Activated T-cell treated with anti-CD3 and anti-CD28 coated beads, Interleukin-2, amount 50 U/mL, for 4 hours (primary cell): ENCODE data around the gene LIN54. TPM values are rescaled to one million over a fixed set of nuclear protein-coding genes. Genes with fewer than 3 reads are reported as not detected.
"Not testable (repeated sequence)": the region's sequence is repeated elsewhere in the genome, so short reads cannot be mapped to it uniquely, and the experiment has no call there.

ENCODE experiments used
- ATAC-seq, 2 donors: fragments of 200-7000 bp; cut with Tn5 transposase; one replicate each; pipeline ENCODE4 v1.10.0; 2021
- DNase-seq: peaks from one replicate; pipeline ENCODE4 v3.0.0-alpha.2; 2020
- H3K27me3 Mint-ChIP-seq: one replicate; pipeline ENCODE4 v1.8.0; 2021; ENCODE audit warnings: low read depth, mixed read lengths
- H3K36me3 Mint-ChIP-seq: one replicate; pipeline ENCODE4 v1.8.0; 2022; ENCODE audit warnings: mixed read lengths; ENCODE audit not compliant: insufficient read depth
- H3K4me1 Mint-ChIP-seq: one replicate; pipeline ENCODE4 v1.8.0; 2021; ENCODE audit warnings: low read depth, mixed read lengths
- H3K4me3 Mint-ChIP-seq: one replicate; pipeline ENCODE4 v1.8.0; 2021; ENCODE audit warnings: mild to moderate bottlenecking, moderate library complexity, mixed read lengths
- H3K9me3 Mint-ChIP-seq: one replicate; pipeline ENCODE4 v1.8.0; 2021; ENCODE audit warnings: mixed read lengths
- total RNA-seq, 3 donors: library from RNA; stranded (reverse); gene quantifications; one replicate each; pipeline ENCODE4 v1.2.1, GENCODE V29; 2021

LIN54 gene
- total RNA-seq, 3 donors from 2014 or later: 14.7 to 15.3 (median 14.8) TPM

DNA sequence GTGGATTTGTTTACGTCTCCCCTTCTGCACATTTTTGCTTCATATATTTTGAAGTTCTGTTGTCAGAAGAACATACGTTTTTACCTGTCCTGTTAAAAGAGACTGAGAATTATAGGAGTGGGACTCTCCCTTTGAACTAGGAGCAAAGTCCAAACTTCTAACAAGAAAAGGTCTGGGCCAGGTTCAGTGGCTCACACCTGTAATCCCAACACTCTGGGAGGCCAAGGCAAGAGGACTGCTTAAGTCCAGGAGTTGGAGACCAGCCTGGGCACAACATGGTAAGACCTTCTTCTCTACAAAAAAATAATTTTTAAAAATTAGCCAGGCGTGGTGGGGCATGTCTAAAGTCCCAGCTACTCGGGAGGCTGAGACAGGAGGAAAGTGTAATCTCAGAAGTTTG lies 15.8 kb downstream of the LIN54 start:
- DNase-seq (no peak), ATAC-seq (no peak)
- H3K4me1 Mint-ChIP-seq: peaks cover 13% of the 10 kb centered on the region
- no peaks in the 10 kb centered on the region for H3K27me3 Mint-ChIP-seq
- no peak overlapping the region for H3K4me3 Mint-ChIP-seq
- peaks cover 3% of the 10 kb centered on the region for H3K36me3 Mint-ChIP-seq
- H3K9me3 Mint-ChIP-seq: no peaks in the 10 kb centered on the region

DNA sequence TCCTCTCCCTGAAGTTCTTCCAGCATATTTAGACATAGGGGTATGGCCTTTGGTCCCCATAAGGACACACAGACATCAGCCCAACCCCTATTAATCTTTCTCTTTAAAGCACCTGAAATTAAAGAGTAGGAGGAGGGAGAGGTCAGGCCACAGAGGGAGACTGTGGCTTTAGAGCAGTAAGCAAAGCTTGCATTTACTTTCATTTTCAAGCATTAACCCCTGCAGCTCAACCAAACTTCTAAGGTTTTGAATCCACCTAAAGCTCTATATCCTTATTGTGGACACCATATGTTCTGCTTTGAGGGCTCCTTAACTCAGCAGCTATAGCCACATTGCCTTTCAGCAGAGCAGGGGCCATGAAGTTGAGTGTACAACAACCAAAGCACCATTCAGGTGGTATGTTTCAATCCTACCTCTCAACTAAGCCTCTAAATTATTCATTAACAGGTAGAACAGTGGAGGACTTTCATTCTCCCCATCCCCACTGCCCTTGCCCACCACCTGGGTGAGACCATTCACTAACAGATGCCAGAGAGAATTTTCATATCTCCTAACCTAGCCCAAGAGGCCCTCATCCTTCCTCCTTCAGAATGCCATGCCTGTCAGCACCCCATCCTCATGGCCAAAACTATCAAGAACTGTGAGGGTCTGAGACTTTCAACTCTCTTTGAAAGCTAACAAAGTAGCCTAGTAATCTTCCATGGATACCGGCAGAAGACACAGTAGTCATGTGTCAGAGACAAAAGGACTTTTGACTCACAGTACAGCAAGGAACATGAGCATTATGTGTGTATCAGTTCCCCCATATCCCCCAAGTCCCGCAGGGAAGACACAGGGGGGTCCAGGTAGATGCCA lies 20.8 kb downstream of the LIN54 start:
- no peaks in the 10 kb centered on the region for H3K27me3 Mint-ChIP-seq
- ATAC-seq (peak; percentile 48 to 67), DNase-seq (no peak)
- H3K36me3 Mint-ChIP-seq: peaks cover 6% of the 10 kb centered on the region
- H3K4me1 Mint-ChIP-seq: peaks cover 17% of the 10 kb centered on the region
- no peaks in the 10 kb centered on the region for H3K9me3 Mint-ChIP-seq
- H3K4me3 Mint-ChIP-seq: peak overlapping the region; percentile 42

DNA sequence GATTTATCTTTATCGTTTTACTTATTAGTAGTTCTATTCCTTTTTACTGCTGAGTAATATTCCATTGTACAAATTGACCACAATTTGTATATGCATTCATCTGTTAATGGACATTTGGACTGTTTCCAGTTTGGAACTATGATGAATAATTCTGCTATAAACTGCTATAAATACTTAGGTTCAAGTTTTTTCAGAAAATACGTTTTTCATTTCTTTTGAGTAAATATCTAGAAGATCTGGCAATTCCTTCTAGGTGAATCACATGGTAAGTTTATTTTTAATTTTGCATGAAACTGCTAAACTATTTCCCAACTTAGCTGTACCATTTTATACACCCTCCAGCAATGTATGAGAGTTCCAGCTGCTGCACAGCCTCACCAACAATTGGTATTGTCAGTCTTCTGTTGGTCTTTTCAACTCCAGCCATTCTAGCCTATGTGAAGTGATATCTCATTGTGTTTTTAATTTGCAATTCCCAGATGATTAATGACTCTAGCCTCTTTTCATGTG lies 22.2 kb downstream of the LIN54 start:
- no peaks in the 10 kb centered on the region for H3K27me3 Mint-ChIP-seq
- no peak for ATAC-seq
- H3K4me3 Mint-ChIP-seq: no peak overlapping the region
- no peak for DNase-seq
- peaks cover 24% of the 10 kb centered on the region for H3K4me1 Mint-ChIP-seq
- peaks cover 12% of the 10 kb centered on the region for H3K36me3 Mint-ChIP-seq
- H3K9me3 Mint-ChIP-seq: no peaks in the 10 kb centered on the region

DNA sequence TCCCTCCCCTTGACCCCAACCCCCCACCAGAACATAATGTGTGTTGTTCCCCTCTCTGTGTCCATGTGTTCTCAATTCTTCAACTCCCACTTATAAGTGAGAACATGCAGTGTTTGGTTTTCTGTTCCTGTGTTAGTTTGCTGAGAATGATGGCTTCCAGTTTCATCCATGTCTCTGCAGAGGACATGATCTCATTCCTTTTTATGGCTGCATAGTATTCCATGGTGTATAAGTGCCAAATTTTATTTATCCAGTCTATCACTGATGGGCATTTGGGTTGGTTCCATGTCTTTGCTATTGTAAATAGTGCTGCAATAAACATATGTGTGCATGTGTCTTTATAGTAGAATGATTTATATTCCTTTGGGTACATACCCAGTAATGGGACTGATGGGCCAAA lies 23.1 kb downstream of the LIN54 start:
- not testable (repeated sequence) for H3K27me3 Mint-ChIP-seq, ATAC-seq, H3K4me3 Mint-ChIP-seq, H3K9me3 Mint-ChIP-seq, DNase-seq
- H3K36me3 Mint-ChIP-seq: peaks cover 12% of the 10 kb centered on the region
- H3K4me1 Mint-ChIP-seq: peaks cover 24% of the 10 kb centered on the region

DNA sequence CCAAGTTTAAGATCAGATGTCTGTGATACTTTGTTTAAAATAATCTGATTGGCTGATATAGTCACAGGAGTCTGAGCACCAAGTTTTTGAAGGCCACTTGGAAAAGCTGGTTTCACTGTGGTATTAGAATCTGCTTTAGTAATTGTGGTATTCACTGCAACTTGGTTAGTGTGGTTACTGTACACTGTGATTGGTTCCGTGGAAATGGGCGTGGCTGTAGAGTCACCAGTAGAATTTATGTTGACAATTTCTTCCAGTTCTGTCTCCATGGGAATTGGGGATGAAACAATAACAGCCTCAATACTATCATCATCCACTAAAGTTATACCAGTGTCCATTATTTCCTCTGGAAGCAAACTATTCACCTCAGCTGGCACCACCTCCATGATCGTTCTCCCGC lies 26.2 kb downstream of the LIN54 start:
- Mint-ChIP-seq H3K9me3 (no peaks in the 10 kb centered on the region), H3K36me3 (peaks cover 15% of the 10 kb centered on the region), H3K4me1 (peaks cover 14% of the 10 kb centered on the region), H3K27me3 (no peaks in the 10 kb centered on the region), H3K4me3 (no peak overlapping the region)
- DNase-seq (no peak), ATAC-seq (no peak)

DNA sequence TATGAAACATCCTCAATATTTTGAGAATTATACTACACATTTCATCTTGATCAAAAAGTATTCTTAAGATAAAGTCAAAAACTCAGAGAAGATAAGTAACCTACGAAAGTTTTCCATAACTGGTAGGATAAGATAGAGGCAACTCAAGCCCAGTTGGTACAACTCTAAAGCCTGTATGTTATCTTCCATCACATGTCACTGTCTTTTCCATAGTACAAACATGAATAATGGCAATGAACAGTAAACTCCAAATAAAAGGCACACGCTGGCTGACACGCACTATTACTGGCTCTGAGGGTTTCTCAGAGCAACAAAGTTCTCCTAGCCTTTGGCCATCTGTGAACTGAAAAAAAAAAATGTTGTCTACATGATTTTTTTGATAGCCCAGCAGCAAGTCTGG lies 27.2 kb downstream of the LIN54 start:
- no peak overlapping the region for H3K4me3 Mint-ChIP-seq
- peaks cover 9% of the 10 kb centered on the region for H3K4me1 Mint-ChIP-seq
- DNase-seq (no peak), ATAC-seq (no peak)
- H3K36me3 Mint-ChIP-seq: peaks cover 12% of the 10 kb centered on the region
- no peaks in the 10 kb centered on the region for H3K27me3 Mint-ChIP-seq
- no peaks in the 10 kb centered on the region for H3K9me3 Mint-ChIP-seq

DNA sequence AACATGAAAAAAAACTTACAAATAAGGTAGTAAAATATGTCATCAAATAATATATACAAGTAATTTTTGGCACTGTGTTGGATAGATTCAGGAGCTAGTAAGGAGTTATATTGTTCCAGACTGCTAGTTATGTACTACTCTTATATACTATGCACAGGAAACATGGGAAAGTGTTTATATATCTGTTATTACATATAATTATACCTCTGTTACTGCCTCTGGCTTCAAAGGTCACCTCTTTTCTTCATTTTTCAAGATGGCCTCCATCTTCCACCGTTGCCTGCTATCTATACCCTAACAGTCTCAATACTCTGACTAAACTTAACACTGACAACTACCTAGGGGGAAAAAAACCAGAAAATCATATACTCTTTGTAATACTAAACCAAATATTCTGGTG lies 29.5 kb downstream of the LIN54 start:
- Mint-ChIP-seq H3K4me1 (peaks cover 9% of the 10 kb centered on the region), H3K27me3 (no peaks in the 10 kb centered on the region), H3K36me3 (peaks cover 17% of the 10 kb centered on the region), H3K4me3 (no peak overlapping the region), H3K9me3 (no peaks in the 10 kb centered on the region)
- ATAC-seq (no peak), DNase-seq (no peak)

DNA sequence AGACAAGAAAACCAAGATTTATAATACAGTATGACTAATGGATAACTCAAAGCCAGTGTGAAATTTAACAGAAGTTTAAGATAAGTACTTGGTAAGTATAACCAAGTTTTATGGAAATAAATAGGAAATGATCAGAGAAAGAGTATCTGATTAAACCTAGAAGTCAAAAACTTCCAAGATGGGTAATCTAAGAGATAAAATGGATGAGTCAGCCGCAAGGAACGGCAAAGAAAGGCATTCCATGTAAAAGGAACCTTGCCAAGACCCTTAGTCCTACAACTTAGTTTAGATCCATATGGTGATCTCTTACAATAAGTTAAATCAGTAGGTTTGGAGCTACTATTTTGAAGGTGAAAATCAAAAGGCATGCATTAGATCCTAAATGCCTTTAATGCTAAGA lies 34.8 kb downstream of the LIN54 start:
- Mint-ChIP-seq H3K27me3 (no peaks in the 10 kb centered on the region), H3K9me3 (no peaks in the 10 kb centered on the region), H3K4me3 (no peak overlapping the region), H3K4me1 (no peaks in the 10 kb centered on the region), H3K36me3 (peaks cover 25% of the 10 kb centered on the region)
- DNase-seq: no peak
- ATAC-seq: no peak

DNA sequence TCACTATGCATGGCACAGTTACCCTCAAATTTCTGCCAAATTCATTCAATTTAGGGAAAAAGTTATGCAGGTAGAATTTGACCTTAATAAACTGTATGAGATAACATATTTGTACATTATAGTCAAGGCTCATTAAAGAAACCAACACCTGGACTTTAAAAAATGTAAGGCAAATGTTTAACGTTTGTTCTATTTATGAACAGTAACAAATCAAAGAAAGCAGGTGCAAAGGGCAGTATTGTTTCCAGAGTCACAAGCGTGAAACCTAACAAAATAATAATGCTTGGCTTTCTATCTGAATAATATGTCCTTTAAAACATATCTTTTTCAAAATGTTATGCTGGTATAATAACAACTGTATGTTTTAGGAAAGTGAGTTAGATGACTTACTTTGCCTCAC lies 41.2 kb downstream of the LIN54 start:
- Mint-ChIP-seq H3K4me3 (no peak overlapping the region), H3K9me3 (no peaks in the 10 kb centered on the region), H3K36me3 (peaks cover 43% of the 10 kb centered on the region), H3K4me1 (peaks cover 2% of the 10 kb centered on the region), H3K27me3 (no peaks in the 10 kb centered on the region)
- ATAC-seq (no peak), DNase-seq (no peak)

DNA sequence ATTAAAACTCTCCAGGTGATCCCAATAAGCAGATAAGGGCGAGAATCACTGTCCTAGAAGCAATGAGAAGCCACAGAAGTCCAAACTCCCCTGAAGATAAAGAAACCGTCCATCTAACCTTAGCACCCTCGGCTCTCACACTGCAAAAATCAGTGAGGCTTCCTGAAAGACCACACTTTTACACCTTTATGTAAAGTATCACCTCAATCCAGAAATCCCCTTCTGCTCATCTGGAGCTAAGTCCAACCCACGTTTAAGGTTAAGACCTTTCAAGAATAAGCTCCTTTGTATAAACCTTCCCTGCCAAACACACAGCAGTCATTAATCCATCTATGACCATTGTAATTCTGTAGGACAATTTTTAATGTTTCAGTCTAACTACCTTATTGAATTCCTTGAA lies 41.7 kb downstream of the LIN54 start:
- Mint-ChIP-seq H3K36me3 (peaks cover 43% of the 10 kb centered on the region), H3K4me1 (peaks cover 2% of the 10 kb centered on the region), H3K4me3 (no peak overlapping the region), H3K9me3 (no peaks in the 10 kb centered on the region), H3K27me3 (no peaks in the 10 kb centered on the region)
- ATAC-seq: no peak
- no peak for DNase-seq

DNA sequence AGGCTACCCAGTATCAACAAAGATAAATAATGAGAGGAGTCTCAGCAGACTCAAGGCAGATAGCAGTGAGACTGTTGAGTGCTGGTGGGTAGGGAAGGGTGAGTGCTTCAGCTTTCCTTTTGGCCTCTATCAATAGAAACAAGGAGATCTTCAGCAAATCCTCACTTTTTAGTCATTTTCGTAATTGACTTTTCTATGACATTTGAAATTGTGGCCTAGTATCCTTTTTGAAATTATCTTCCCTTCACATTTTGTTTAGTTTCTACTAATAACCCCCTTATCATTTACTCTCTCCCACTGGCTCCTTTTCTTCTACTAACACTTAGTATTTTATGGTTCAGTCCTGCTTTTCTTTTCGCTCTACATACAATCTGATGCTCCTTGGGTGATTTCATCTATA lies 44.9 kb downstream of the LIN54 start:
- no peak overlapping the region for H3K4me3 Mint-ChIP-seq
- H3K36me3 Mint-ChIP-seq: peaks cover 43% of the 10 kb centered on the region
- peaks cover 2% of the 10 kb centered on the region for H3K4me1 Mint-ChIP-seq
- H3K27me3 Mint-ChIP-seq: no peaks in the 10 kb centered on the region
- ATAC-seq (no peak), DNase-seq (no peak)
- no peaks in the 10 kb centered on the region for H3K9me3 Mint-ChIP-seq

DNA sequence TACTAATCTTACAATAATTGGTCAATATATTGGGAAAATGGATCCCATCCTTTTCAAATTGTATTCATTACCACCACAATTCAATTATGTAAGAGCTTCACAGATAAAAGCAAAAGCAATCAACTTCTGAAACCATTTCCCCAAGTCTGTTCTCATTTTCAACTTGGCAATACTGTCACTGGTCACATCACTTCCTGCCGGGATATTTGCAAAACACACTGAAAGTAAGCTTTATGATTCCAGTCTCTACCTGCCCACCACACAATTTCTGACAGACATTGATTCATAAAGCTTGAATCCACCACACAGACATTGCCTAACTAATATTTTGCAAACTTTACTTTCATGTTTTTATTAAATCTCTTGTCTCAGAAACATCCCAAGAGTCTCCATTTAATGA lies 53.6 kb downstream of the LIN54 start:
- ATAC-seq (no peak), DNase-seq (no peak)
- Mint-ChIP-seq H3K36me3 (peaks cover 28% of the 10 kb centered on the region), H3K4me1 (peaks cover 9% of the 10 kb centered on the region), H3K4me3 (no peak overlapping the region), H3K27me3 (no peaks in the 10 kb centered on the region), H3K9me3 (no peaks in the 10 kb centered on the region)

DNA sequence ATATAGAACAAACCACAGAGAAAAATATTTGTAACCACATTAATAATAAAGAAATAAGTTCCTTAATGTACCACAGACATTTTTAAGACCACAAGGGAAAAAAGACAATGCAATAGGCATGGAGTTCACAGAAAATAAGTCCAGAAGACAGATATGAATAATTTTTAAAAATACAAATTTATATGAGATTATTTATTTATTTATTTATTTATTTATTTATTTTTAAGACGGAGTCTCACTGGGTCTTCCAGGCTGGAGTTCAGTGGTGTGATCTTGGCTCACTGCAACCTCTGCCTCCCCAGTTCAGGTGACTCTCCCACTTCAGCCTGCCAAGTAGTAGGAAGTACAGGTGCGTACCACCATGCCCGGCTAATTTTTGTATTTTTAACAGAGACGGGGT lies 56.4 kb downstream of the LIN54 start:
- Mint-ChIP-seq H3K9me3 (no peaks in the 10 kb centered on the region), H3K4me1 (peaks cover 9% of the 10 kb centered on the region), H3K36me3 (peaks cover 25% of the 10 kb centered on the region), H3K27me3 (no peaks in the 10 kb centered on the region), H3K4me3 (no peak overlapping the region)
- no peak for ATAC-seq
- DNase-seq: no peak

DNA sequence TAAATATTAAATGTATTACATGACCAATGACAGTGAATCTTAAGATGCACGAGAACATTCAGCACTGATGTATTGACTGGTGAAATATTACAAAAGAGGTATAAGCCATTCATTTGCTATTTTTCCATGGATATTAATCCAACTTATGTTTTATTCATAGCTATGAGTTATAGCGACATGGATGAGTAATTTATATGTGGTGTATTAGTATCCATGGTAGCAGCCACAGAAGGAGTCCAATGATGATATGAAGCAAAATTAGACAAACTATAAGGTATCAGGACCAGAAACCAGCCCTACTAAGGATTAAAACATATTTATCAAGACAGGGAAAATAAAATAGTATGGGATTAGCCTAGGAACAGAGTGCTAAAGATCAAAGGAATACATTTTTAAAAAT lies 59.4 kb downstream of the LIN54 start:
- peaks cover 16% of the 10 kb centered on the region for H3K36me3 Mint-ChIP-seq
- ATAC-seq (no peak), DNase-seq (no peak)
- H3K9me3 Mint-ChIP-seq: no peaks in the 10 kb centered on the region
- no peak overlapping the region for H3K4me3 Mint-ChIP-seq
- no peaks in the 10 kb centered on the region for H3K4me1 Mint-ChIP-seq
- H3K27me3 Mint-ChIP-seq: no peaks in the 10 kb centered on the region

DNA sequence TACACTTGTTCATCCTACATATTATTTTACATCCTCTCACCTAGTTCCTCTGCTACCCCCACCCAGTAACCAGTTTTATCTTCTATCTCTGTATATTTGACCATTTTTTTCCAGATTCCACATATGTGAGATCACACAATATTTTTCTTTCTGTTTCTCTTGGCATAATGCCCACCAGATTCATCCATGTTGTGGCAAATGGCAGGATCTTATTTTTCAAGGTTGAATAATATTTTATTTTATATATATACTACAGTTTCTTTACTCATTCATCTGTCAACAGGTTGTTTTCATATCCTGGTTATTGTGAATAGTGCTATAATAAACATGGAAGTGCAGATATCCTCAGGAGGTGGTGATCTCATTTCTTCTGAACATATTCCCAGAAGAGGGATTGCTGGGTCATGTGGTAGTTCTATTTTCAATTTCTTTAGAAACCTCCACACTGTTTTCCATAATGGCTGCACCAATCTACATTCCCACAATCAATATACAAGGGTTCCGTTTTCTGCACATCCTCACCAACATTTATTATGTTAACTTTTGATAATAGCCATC lies 61.9 kb downstream of the LIN54 start:
- Mint-ChIP-seq H3K9me3 (no peaks in the 10 kb centered on the region), H3K27me3 (no peaks in the 10 kb centered on the region), H3K4me1 (no peaks in the 10 kb centered on the region), H3K36me3 (peaks cover 16% of the 10 kb centered on the region), H3K4me3 (no peak overlapping the region)
- ATAC-seq (no peak), DNase-seq (no peak)
